Prostate gland (tissue), 2 donors: ENCODE results near the gene UBE2O. TPM values are rescaled to one million over a fixed set of nuclear protein-coding genes. Genes with fewer than 3 reads are reported as not detected.

ENCODE experiments used
- DNase-seq: peaks from one replicate; pipeline ENCODE4 v3.0.0-alpha.2; 2019; ENCODE audit warnings: low spot score
- H3K27ac ChIP-seq, 2 donors: fragments of 200-600 bp; sonication (generic); 2 replicates each; pipeline ENCODE4 v1.5.1; 2017 to 2019
- H3K27me3 ChIP-seq: fragments of 200-600 bp; sonication (generic); replicated peaks from 2 replicates; pipeline ENCODE4 v1.5.1; 2019; ENCODE audit not compliant: insufficient read depth
- H3K36me3 ChIP-seq, 2 donors: fragments of 200-600 bp; sonication (generic); 1 replicate in 1 of 2; 2 replicates in 1 of 2; pipeline versions ENCODE4 v1.5.1 to v1.8.1; 2017 to 2019
- H3K4me1 ChIP-seq: fragments of 200-600 bp; sonication (generic); replicated peaks from 2 replicates; pipeline ENCODE4 v1.5.1; 2019
- H3K4me3 ChIP-seq, 2 donors: fragments of 200-600 bp; sonication (generic); 2 replicates each; pipeline ENCODE4 v1.5.1; 2017 to 2019
- H3K9me3 ChIP-seq: fragments of 200-600 bp; sonication (generic); 2 replicates; pipeline ENCODE4 v1.5.1; 2017
- CTCF ChIP-seq, 4 experiments: fragments of 200-600 bp in 2 of 4; fragments of 450-650 bp in 2 of 4; sonication (generic) in 2 of 4; IDR thresholded peaks; 1 replicate in 3 of 4; 2 replicates in 1 of 4; pipeline ENCODE4 v1.5.1; 2016 to 2019; ENCODE audit warnings: antibody characterized with exemption in 4 of 4, mild to moderate bottlenecking in 2 of 4, moderate library complexity in 2 of 4
- POLR2A ChIP-seq: fragments of 450-650 bp; IDR thresholded peaks from one replicate; pipeline ENCODE4 v1.6.1; 2016; ENCODE audit warnings: antibody characterized with exemption, mild to moderate bottlenecking
- POLR2AphosphoS5 ChIP-seq: sonication (generic); formaldehyde crosslinking; IDR thresholded peaks from one replicate; pipeline ENCODE4 v1.6.1; 2017; ENCODE audit warnings: antibody characterized with exemption
- WGBS: methylation state at CpG from one replicate; pipeline ENCODE4 v1.1.5; 2018; 5-methylcytosine and 5-hydroxymethylcytosine counted together
- intact Hi-C: fragments of 100-400 bp; cut with DNase I; formaldehyde crosslinking; loops from one replicate; pipeline ENCODE4 v1.14.2; 2022
- total RNA-seq, 2 donors: library from RNA; depleted of rRNA; stranded (reverse); fragments of >200 nt; gene quantifications; one replicate each; pipeline ENCODE4 v1.1.0, GENCODE V29; 2016

Gene UBE2O
- total RNA-seq, 2 donors from 2014 or later, result 19.9 to 39.8 TPM

- no peak overlapping the region for H3K27ac ChIP-seq
- H3K9me3 ChIP-seq, result no peaks in the 10 kb centered on the region
- no peaks in the 10 kb centered on the region for H3K36me3 ChIP-seq
- no peaks in the 10 kb centered on the region for H3K27me3 ChIP-seq
- intact Hi-C loops, result no loop called here
- H3K4me3 ChIP-seq, result no peak overlapping the region
- TF ChIP-seq POLR2A (no peak), POLR2AphosphoS5 (no peak), CTCF (IDR thresholded peaks at IDR 0.05) (no peak)
- DNase-seq, result no peak
- 91% methylated on average over 35 of the region's 35 CpGs for WGBS
- no peaks in the 10 kb centered on the region for H3K4me1 ChIP-seq
Measured at GRCh38 chr17:76471498-76472257, 18.7 kb upstream of the UBE2O start.

GRCh38 chr17:76469991-76470739 lies 17.2 kb upstream of the UBE2O start:
- no peaks in the 10 kb centered on the region for H3K36me3 ChIP-seq
- intact Hi-C loops, result no loop called here
- H3K4me1 ChIP-seq, result no peaks in the 10 kb centered on the region
- TF ChIP-seq POLR2A (no peak), CTCF (IDR thresholded peaks at IDR 0.05) (no peak), POLR2AphosphoS5 (no peak)
- H3K27me3 ChIP-seq, result no peaks in the 10 kb centered on the region
- H3K4me3 ChIP-seq, result no peak overlapping the region
- no peak overlapping the region for H3K27ac ChIP-seq
- no peaks in the 10 kb centered on the region for H3K9me3 ChIP-seq
- no peak for DNase-seq
- WGBS, result 84% methylated on average over 10 of the region's 13 CpGs

- Histone ChIP-seq H3K4me3 (no peak overlapping the region), H3K9me3 (no peaks in the 10 kb centered on the region), H3K36me3 (no peaks in the 10 kb centered on the region), H3K27me3 (no peaks in the 10 kb centered on the region), H3K27ac (no peak overlapping the region), H3K4me1 (no peaks in the 10 kb centered on the region)
- TF ChIP-seq CTCF (IDR thresholded peaks at IDR 0.05) (no peak), POLR2A (no peak), POLR2AphosphoS5 (no peak)
- intact Hi-C loops, result no loop called here
- 94% methylated on average over 38 of the region's 38 CpGs for WGBS
- no peak for DNase-seq
Measured at GRCh38 chr17:76469076-76469990, 16.4 kb upstream of the UBE2O start.

GRCh38 chr17:76468634-76469010 lies 15.7 kb upstream of the UBE2O start:
- TF ChIP-seq POLR2A, result no peak
- TF ChIP-seq POLR2AphosphoS5, result no peak
- TF ChIP-seq CTCF (IDR thresholded peaks at IDR 0.05), result no peak
- intact Hi-C loops, result no loop called here
- H3K27me3 ChIP-seq, result no peaks in the 10 kb centered on the region
- DNase-seq, result no peak
- no peaks in the 10 kb centered on the region for H3K4me1 ChIP-seq
- no peak overlapping the region for H3K4me3 ChIP-seq
- no peaks in the 10 kb centered on the region for H3K36me3 ChIP-seq
- no peak overlapping the region for H3K27ac ChIP-seq
- WGBS, result 94% methylated on average over 13 of the region's 14 CpGs
- no peaks in the 10 kb centered on the region for H3K9me3 ChIP-seq
